Endothelial cell of umbilical vein (primary cell): Measurements from ENCODE around the gene SDHAF2.

Experiments
- EZH2 ChIP-seq: IDR thresholded peaks from 2 replicates; pipeline ENCODE4 v1.6.1; 2012; ENCODE audit warnings: borderline replicate concordance, low read depth, mild to moderate bottlenecking, moderate library complexity, low read length, inconsistent platforms; ENCODE audit not compliant: severe bottlenecking
- POLR2A ChIP-seq: IDR thresholded peaks from 2 replicates; pipeline ENCODE4 v1.6.1; 2012; ENCODE audit warnings: low read depth, mild to moderate bottlenecking, control low read depth, low read length
- TF ChIP-seq, protein P1 (sequence below), 2 donors: IDR thresholded peaks; 1 replicate in 1 of 2; 2 replicates in 1 of 2; pipeline ENCODE4 v1.5.1; 2011; ENCODE audit warnings: low read length in 2 of 2, mild to moderate bottlenecking in 2 of 2, moderate library complexity in 2 of 2, control low read depth in 1 of 2, inconsistent platforms in 1 of 2, low read depth in 1 of 2; ENCODE audit not compliant: insufficient read depth in 1 of 2; ENCODE audit errors: extremely low read depth in 1 of 2

DNA sequence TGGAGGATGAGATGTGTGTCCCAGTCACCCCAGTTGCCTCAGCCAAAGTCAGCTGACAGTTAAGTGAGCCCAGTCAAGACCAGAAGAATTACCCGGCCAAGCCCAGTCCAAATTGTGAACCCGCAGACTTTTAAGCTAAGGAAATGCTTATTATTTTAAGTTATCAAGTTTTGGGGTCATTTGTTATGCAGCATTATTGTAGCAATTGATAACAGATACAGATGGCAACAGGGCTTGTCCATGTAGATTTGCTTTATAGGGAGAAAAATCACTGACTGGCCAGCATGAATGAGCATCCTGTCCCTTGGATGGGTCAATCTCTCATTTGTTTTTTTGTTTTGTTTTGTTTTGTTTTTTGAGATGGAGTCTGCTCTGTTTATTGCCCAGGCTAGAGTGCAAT is 22.9 kb downstream of the SDHAF2 start:
- TF ChIP-seq EZH2 (no peak), POLR2A (no peak)
- TF ChIP-seq, protein P1, sequence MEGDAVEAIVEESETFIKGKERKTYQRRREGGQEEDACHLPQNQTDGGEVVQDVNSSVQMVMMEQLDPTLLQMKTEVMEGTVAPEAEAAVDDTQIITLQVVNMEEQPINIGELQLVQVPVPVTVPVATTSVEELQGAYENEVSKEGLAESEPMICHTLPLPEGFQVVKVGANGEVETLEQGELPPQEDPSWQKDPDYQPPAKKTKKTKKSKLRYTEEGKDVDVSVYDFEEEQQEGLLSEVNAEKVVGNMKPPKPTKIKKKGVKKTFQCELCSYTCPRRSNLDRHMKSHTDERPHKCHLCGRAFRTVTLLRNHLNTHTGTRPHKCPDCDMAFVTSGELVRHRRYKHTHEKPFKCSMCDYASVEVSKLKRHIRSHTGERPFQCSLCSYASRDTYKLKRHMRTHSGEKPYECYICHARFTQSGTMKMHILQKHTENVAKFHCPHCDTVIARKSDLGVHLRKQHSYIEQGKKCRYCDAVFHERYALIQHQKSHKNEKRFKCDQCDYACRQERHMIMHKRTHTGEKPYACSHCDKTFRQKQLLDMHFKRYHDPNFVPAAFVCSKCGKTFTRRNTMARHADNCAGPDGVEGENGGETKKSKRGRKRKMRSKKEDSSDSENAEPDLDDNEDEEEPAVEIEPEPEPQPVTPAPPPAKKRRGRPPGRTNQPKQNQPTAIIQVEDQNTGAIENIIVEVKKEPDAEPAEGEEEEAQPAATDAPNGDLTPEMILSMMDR (IDR thresholded peaks at IDR 0.05; ENCODE audit: extremely low read depth in 1 of 2, insufficient read depth in 1 of 2, low read depth in 1 of 2, low read length in 2 of 2) = no peak
